Activated T-helper 1 cell treated with Interleukin-2 at 50 U/mL for 16 hours (primary cell): ENCODE data around the gene THSD7A.

Experiments used
- DNase-seq: peaks from one replicate; pipeline ENCODE4 v3.0.0-alpha.2; 2020; ENCODE audit warnings: low read depth

The THSD7A gene, protein sequence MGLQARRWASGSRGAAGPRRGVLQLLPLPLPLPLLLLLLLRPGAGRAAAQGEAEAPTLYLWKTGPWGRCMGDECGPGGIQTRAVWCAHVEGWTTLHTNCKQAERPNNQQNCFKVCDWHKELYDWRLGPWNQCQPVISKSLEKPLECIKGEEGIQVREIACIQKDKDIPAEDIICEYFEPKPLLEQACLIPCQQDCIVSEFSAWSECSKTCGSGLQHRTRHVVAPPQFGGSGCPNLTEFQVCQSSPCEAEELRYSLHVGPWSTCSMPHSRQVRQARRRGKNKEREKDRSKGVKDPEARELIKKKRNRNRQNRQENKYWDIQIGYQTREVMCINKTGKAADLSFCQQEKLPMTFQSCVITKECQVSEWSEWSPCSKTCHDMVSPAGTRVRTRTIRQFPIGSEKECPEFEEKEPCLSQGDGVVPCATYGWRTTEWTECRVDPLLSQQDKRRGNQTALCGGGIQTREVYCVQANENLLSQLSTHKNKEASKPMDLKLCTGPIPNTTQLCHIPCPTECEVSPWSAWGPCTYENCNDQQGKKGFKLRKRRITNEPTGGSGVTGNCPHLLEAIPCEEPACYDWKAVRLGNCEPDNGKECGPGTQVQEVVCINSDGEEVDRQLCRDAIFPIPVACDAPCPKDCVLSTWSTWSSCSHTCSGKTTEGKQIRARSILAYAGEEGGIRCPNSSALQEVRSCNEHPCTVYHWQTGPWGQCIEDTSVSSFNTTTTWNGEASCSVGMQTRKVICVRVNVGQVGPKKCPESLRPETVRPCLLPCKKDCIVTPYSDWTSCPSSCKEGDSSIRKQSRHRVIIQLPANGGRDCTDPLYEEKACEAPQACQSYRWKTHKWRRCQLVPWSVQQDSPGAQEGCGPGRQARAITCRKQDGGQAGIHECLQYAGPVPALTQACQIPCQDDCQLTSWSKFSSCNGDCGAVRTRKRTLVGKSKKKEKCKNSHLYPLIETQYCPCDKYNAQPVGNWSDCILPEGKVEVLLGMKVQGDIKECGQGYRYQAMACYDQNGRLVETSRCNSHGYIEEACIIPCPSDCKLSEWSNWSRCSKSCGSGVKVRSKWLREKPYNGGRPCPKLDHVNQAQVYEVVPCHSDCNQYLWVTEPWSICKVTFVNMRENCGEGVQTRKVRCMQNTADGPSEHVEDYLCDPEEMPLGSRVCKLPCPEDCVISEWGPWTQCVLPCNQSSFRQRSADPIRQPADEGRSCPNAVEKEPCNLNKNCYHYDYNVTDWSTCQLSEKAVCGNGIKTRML (N-terminal part only)

DNA sequence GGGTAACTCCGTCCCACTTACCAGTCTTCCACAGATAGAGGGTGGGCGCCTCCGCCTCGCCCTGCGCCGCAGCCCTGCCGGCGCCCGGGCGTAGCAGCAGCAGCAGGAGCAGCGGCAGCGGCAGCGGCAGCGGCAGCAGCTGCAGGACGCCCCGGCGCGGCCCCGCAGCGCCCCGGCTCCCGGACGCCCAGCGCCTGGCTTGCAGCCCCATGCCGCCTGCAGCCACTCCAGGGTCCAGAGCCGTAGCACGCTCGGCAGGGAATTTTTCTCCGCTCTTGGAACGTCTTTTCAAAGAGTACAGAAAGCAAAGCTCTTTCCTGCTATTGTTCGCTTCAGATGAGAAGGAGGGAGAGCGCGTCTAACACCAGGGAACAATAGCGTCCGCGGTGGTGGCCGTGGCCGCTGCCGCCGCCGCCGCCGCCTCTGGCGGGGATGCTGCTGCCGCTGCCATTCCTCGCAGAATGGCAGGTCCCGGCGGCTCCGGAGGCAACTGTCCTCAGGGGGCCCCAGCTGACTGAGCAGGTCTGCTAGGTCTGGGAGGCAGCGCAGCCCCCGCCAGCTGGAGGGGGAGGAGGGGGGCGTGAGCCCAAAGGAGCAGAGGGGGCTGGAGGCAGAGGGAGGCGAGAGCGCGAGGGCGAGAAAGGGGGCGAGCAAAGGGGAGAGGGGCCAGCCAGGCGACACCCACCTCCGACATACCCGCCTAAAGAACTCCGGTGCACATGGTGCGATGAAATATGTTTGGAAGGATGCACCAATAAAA is at the start of gene THSD7A:
Gene THSD7A (minus strand): TSS at position 463 of the 760 bp plus-strand sequence. CDS start 252 bp downstream, at position 211.
- no peak for DNase-seq

DNA sequence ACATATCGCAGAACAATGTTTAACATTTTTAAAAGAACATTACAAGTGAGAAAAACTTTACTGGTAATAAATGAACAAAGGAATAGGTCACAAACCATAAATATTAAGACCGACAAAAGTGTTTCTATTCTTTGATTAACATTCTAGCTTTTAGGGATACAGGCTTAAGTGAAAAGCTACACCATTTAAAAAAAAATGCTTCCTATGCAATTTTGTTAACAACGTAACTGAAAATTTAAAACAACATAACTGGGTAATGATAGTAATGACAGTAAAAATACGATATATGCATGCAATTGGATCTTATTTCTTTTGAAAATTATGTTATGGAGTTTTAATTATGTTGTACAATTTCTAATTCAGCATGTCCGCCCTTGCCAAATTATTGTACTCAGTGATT is 49.7 kb upstream of the THSD7A start:
- DNase-seq = no peak

DNA sequence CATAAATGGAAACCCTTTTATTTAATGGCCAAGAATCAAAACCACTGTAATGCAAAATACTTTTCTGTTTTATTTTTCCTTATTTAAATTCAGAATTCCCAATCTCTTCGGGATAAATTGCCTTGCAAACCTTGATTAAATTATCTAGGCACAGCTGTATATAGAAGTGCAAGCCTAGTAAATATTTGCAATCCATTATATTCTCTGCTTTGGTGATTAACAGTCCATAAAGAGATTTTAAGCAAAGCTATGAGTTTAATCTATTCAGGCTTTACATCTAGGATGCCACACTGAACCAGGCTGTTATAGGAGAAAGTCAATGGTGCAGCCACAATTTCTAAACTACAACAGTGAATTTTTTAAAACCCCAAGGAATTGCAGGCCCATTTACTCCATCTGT is 43.6 kb upstream of the THSD7A start:
- no peak for DNase-seq

DNA sequence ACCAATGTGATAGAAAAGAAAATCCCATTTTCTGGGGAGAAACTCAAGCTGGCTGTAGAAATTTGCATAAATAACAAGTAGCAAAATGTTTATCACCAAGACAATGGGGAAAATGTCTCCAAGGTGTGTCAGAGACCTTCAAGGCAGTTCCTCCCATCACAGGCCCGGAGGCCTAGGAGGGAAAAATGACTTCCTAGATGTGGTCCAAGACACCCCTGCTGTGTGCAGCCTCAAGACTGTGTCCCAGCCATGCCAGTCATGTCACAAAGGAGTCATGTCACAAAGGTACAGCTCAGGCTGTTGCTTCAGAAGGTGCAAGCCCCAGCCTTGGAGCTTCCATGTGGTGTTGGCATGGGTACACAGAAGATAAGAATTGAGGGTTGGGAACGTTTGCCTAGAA is 33.7 kb upstream of the THSD7A start:
- DNase-seq = no peak

DNA sequence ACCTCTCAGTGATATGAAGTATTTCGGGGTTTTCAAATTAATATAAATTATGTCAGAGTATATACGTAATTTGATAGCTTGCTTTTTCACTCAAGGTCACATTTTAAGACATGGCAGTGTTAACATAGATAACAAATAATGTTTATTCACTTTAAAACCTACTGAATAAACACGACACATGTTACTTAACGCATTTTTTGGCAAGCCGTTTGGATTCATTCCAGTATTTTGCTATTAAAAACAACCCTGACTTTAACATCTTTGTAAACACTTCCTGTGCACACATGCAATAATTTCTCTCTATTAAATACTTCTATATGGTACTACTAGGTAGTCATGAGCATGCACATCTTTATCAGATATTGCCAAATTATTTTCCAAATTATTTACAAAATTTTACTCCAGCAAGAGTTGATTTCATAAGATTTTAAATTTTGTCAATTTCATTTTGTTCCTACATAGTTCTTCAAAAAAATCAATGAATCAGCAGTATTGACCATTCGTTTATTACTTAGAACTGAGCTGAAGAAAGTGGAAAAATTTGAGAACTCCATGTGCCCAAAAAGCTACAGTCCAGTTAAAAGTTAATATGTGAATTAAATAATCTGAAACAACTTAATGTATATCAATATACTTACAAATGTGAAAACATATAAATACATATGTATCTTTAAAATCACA is 26.8 kb upstream of the THSD7A start:
- DNase-seq = no peak

DNA sequence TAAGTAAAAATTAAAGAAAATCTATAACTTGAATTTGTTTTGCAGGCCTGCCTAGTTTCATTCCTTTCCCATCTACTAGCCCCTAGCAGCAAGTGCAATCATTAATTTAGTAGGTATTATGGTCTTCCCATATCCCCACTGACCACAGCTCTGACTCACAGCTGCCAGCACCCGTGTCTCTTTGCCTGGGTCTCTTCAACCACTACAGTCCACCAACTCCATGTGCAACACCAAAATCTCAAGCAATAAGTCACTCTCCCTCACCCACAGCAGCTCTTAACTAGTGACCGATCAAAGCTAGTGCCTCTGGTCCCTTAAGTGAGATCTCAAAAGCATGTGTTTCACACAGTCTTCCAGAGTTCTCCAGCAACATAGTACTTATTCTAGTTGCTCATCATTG is 26.0 kb upstream of the THSD7A start:
- DNase-seq = no peak

DNA sequence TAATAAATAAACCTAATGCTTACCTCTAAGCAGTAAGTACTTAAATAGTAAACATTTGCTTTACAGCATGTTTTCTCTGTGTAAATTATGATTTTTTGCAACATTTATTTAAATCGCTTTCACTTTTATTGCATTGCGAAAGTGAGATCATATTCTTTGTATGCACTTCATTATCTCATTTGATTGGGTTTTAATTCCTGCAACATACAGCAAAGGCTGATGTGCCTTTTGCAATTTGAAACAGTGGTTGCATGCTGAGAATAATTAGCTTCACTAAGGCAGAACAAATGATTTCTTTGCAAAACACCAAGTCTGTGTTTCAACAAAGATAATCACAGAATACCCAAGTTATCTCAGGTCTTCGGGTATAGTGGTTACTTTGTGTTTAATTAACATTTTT is 16.3 kb upstream of the THSD7A start:
- no peak for DNase-seq

DNA sequence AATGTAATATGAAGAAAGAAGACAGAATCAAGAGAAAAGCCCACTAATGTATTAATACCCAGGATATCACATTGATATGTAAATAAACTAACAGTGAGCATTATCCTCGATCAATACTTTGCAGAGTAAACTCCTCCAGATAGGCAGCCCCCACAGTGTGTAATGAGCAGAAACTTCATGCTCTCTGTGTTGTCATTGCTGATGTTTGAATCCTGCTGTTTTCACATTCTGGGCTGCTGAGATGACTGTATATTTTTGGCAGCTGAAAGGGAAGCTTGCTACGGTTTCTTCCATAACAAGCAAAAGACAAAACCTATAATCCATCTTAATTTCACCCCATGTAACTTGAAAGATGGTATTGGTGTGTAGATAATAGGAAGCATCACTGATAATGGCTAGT is 15.3 kb upstream of the THSD7A start:
- DNase-seq = no peak

DNA sequence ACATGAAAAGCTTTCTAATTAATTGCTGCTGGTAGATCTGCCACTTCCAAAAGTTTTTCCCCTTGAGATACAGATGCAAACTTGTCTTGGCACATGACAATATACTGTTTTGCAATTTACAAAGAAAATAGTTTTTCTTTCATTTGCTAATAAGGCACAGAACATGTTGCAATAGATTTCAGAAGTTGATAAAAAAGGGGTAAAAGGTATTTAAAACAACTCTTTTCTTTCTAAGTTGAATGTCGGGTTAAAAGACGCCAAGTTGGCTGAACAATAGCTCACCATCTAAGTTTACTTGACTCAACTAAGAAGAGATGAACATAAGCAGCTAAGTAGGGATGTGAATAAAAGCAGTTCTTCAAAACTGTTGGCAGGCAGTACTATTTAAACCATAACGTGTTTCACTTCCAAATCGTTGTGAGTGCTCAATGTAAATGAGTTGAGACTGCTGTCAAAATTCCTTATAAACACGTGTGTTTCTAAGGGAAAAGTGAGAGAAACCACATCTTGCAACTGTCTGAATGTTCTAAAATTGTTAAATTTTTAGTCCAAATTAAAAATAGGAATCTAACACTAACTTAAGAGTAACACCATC is 14.5 kb upstream of the THSD7A start:
- no peak for DNase-seq

DNA sequence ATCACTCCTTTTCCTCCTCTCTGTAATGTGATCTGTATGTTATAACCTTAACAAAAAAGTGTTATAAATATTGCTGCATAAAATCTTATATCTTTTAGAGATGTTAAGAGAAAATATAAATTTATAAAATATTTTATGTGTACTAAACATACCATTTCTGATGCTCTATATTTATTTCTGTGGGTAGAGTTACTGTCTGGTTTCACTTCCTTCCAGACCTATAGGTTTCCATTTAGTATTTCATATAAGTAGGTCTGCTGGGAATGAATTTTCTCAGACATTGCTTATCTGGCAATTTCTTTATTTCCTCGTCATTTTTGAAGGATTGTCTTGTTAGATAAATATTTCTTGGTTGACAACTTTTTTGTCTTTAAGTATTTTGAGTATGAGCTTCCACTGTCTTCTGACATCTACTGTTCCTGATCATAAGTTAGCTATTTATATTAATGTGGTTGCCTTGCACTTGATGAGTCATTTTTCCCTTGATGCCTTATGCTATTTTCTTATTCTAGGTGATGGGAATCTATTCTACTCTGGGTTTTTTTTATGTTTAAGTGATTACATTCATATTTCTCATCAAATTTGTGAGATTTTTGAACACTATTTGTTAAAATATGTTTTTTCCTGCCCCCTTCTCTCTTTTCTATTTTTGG is 11.2 kb upstream of the THSD7A start:
- no peak for DNase-seq

DNA sequence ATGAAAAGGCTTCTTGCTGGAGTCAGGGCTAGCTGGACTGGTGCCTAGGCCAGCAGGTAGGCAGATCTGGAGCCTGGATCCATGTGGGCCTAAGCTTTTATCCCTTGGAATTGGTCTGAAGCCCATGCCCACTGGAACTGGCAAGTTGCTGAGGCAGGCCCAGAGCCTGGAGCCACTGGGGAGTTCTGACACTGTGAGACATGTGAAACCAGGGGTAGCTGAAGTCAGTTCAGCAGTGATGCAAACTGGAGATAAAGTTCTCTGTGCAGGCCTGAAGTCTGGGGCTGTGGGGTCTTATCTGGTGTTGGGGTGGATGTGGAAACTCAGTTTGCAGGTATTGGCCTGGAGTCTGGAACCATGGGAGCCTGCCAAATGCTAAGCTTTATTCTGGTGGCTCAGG is 9.7 kb upstream of the THSD7A start:
- DNase-seq = no peak

DNA sequence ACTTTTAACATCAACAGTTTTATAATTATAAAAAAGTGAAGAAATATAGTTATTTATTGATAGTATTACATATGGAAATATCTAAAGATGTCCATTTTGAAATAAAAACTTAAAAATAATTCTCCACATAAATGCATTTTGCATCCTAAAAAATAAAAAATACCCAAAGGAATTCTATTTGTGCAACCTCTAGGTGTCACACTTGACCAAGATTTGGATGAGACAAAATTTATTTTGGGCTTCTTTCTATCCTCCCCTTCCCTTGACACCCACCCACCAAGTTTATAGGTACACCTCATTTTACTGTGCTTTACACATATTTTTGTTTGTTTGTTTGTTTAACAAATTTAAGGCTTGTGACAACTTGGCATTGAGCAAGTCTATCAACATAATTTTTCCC is 3.3 kb upstream of the THSD7A start:
- DNase-seq = no peak

DNA sequence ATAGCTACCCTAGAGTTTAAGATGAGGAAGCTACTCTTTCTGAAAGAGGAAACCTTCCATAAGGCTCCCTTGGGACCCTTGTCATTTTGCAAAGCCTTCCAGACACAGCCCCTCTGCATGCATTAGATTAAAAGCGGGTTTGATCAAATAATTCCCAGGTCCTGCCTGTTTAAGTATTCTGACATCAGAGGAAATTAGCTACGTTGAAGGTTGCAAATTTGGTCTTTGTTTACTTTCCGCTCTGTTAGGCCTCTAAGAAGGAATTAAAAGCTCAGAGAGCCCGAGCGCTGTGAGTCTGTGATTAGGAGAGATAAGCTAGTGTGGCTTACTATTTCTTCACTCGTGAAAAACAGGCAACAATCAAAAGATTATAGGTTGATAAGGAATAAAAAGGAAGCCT is 1.4 kb upstream of the THSD7A start:
- DNase-seq = no peak

DNA sequence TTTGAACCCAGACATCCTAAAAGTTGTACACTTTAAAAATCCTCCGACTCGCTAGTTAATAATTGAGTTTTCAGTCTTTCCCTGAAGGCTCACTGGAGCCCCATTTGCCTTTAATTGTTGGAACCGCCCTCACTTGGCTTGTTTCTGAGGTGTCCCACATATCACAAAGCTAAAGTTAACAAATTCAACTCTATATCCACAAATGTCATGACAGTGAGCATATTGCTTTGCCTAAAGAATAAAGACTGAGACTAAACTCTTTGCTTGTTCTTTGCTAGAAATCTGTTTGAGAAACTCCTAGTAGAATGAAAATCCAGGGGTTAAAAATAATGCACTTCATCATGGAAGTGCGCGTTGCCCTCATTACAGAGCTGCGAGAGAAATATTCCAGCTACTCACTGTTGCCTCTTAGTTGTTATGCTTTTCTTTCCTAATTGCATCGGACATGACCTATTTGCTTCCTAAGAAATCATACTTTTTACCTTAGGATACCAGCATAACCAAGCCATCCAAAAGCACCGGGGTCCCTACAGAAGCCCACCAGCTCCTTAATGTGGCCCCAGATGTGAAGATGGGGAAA is 752 bp downstream of the THSD7A start:
- no peak for DNase-seq

DNA sequence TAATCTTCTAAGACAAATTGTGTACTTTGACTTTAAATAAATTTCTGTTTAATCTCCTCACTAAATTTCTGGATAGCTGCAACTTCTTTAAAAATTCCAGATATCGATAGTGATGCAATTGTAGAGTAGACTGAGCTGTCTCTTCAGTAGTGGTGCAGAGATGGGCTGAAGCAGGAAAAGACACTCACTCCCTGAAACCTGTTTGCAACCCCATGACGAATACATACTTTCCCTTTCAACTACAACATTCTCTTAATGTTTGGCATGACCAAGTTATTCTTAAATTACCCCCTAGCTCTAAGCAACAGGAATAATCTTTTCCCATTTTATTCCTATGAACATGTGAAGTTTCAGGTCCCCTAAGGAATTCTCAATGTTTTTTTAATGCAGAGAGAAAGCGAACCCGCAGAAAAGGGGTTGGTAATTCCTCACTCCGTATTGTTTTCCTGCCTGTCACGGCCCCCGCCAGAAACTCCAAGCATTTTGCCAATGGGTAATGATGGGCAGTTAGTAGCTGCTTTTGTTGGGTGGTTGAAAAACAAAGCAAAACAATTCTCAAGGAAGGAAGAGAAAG is 1.3 kb downstream of the THSD7A start:
- no peak for DNase-seq

DNA sequence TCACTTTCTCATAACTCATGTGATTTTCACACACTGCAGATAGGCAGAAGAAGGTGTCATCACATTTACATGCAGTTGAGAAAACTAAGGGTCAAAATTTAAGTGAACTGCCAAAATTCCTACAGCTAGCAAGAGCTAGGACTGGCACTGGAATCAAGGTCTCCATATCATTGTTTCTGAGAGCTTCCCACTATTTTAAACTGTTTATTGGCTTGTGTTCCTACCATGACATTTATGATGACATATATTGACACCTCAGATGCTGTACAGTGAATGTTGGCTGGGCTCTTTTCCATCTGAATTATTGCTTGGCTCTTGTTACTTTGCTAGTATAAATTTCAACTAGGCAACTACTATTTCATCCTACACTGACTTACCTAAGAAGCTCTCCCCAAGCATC is 2.0 kb downstream of the THSD7A start:
- DNase-seq = no peak

DNA sequence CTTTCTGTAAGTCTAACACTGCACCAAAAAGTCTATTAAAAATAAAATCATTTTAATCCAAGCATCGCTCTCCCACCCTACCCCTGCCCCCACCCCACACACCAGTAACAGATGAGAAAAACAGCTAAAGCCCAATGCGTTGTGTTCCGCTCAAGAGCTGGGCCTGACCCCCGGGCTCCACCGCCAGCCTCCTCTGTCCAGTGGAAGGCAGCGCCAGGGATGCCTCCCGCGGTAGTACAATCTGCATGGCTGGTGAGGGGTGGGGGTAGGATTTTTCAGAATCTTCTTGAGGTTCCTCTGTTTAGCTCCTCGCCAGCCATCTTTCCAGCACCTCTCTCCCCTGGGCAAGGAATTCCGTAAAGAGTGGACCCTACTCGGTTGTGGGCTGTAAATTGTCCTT is 12.1 kb downstream of the THSD7A start:
- DNase-seq = no peak

DNA sequence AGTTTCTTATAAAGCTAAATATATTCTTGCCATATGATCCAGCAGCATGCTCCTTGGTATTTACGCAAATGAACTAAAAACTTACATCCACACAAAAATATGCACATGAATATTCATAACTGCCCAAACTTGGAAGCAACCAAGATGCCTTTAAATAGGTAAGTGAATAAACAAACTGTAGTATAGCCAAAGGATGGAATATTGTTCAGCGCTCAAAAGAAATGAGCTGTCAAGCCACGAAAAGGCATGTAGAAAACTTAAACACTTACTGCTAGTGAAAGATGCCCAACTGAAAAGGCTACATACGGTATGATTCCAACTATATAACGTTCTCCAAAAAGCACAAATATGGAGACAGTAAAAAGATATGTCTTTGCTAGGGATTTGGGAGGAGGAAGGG is 12.7 kb downstream of the THSD7A start:
- no peak for DNase-seq

DNA sequence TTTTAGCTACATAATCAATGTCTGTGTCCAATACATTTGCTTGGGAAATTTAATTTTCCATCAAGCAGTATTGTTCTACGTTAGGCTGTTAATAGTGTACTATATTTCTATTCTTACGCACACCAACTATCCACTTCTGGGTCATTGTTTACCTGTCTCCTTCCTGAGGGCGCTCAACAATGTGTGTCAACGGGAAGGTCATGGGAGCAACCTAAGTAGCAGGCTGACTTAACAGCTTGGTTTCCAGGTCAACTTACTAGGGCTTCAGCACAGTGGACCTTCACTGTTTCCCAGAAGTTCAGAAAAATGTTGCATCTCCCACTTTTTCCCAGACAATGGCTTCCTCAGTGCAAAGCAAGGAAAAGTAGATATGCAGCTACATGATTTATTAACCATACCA is 13.7 kb downstream of the THSD7A start:
- DNase-seq = no peak
